Smooth muscle cell of the brain vasculature (primary cell): ENCODE results near the gene NIP7.
"Not testable (repeated sequence)": the region's sequence is repeated elsewhere in the genome, so short reads cannot be mapped to it uniquely, and the experiment has no call there.

Experiments used
- DNase-seq: peaks from one replicate; pipeline ENCODE4 v3.0.0-alpha.2; 2012; ENCODE audit warnings: low read depth, low spot score

Gene NIP7

DNA sequence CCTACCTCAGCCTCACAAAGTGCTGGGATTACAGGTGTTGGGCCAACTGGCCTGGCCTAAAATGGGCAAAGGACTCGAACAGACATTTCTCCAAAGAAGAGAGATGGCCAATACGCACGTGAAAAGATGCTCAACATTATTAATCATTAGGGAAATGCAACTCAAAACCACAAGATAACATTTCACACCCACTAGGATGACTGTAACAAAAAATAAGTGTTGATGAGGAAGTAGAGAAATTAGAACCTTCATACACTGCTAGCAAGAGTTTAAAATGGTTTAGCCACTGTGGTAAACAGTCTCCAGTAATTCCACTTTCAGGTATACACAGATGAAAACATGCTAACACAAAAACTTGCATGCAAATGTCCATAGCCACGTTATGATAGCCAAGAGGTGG is 6.4 kb downstream of the NIP7 start:
- no peak for DNase-seq

DNA sequence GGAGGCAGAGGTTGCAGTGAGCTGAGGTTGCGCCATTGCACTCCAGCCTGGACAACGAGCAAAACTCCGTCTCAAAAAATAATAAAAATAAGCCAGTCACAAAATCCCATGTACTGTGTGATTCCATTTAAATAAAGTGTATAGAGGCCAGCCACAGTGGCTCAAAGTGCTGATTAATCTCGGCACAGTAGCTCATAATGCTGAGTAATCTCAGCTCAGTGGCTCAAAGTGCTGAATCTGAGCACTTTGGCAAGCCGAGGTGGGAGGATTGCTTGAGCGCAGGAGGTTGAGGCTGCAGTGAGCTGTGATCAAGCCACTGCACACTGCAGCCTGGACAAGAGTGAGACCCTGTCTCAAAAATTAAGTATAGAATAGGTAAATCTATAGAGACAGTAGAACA is 7.1 kb downstream of the NIP7 start:
- no peak for DNase-seq

DNA sequence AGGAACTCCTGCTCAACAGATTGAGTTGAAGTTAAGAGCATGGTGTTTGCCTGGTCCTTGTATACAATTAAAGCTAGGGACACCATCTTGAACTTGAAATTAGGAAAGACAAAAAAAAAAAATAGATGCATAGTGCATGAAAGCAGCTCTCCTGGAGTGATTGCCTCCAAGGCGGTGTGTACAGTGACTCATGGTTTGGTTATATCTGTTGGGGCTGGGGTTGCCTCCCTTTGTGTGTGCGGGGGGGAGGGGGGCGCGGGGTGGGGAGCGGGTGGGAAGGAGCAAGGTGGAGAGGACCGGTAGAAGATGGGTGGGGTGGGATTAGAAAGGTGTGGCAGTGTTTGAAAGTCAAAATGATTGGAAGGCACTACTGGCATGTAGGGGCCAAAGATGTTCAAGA is 8.7 kb downstream of the NIP7 start:
- no peak for DNase-seq

DNA sequence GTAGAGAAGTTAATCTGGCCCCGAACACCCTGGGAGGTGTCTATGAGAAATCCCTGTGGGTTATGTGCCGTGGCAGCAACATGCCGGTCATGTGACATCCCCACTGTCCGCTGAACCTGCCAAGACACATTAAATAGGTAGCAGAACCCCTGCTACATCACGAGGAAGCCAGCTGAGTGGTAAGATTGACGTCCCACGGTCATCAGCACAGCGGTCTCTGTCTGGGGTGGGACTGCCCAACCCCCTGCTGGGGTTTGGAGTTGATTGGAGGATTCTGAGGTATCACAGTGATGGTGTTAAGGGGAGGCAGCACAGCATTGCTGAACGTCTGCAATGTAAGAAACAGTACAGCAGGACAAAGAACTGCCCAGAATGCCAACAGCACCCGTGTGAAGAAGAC is 10.0 kb downstream of the NIP7 start:
- DNase-seq: no peak

DNA sequence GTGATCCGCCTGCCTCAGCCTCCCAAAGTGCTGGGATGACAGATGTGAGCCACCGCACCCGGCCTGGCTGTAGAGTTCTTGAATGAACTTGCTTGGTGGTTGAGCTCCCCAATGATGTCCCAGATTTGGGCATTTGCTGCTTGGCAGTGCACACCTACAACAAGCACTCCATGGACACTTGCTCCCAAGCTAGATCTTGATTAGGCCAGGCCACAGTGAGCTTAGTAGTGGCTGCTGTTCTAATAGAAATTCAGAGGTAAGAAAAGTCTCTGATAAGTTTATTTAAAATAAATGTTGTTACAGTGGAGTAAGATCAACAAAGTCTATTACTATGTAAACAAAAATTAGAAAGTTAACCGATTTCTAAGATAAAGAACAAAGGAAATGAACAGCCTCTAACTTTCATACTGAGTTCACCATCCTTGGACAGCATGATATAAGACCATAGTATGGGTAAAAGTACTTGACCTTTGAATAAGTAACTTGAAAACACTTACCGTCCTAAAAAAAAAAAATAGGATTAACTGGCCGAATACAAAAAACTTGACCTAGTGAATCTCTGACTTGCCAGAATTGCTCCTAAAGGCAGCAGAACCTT is 11.1 kb downstream of the NIP7 start:
- DNase-seq: no peak

DNA sequence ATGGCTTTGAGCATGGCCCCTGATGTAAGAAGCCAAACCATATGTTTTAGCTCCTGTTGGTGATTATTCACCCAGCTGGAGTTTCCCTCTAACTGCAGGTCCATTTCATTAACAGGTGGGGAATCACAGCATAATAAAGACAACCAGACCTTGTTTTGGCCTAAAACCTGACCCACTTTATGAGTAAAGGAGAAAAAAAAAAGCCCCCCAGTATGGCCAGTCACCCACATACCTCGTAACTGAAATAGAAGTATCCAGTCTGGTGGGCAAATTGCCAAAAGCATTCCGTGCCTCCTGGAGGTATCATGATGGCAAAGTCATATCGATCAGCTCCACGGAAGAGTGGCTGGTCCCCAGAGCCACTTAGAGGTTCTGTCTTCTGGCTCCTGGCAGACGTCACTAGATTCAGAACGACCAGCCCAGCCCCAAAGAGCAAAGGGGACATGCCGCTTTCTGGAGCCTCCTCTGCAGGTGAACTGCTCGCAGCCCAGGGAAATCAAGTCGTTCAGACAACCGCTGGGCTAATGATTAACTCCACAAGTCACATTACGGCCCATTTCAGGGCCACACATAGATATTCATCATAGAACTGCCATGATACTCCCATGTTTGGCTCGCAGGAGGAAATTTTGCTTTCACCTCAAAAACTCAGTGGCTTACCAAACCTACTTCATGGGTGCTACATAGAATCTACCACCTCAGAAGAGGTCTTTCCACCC is 11.9 kb downstream of the NIP7 start, which contains the start of gene TMED6:
Gene TMED6 (minus strand): TSS at position 478 of the 719 bp plus-strand sequence. CDS start 33 bp downstream, at position 445.
- no peak for DNase-seq

GRCh38 chr16:69360070-69360469 is 20.5 kb downstream of the NIP7 start:
- not testable (repeated sequence) for DNase-seq

GRCh38 chr16:69363281-69363717 is 23.7 kb downstream of the NIP7 start:
- DNase-seq: no peak

GRCh38 chr16:69364088-69364487 is 24.5 kb downstream of the NIP7 start:
- no peak for DNase-seq

DNA sequence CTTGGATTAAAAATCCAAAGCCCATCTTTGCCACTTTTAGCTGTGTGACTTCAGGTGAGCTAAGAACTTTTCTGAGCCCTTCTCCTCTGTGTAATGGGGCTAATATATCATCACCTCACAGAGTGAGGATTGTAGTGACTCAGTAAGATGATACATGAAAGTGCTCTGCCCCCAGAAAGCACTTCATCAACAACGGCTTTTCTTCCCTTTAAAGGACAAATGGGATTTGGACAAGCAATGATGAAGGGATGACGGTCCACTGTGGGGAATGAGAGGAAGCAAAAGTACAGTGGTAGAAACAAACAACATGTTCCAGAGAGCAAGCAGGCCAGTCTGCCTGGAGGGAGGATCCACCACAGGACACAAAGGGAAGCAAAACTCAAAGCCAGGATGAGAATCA is 26.3 kb downstream of the NIP7 start:
- DNase-seq: no peak

- no peak for DNase-seq
Measured at GRCh38 chr16:69366431-69366830, 26.9 kb downstream of the NIP7 start.

DNA sequence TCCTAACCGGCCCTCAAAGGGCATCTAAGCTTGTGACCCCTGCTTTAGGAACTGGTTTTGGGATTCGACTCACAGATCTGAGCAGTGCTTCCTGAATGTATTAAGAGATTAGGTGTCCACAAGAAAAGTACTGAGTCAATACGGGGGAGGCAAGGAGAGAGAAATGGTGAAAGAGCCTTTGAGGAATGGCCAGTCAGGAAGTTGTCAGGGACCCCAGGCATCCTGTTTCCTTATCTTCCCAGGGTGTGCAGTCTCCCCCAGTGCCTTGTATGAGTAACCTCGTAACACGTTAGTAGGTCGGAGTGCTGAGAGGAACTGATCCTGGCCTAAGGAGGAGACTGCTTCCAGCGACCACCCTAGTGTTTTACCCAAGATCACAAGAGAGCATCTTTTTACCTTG is 28.4 kb downstream of the NIP7 start:
- DNase-seq: no peak

GRCh38 chr16:69368866-69369265 is 29.3 kb downstream of the NIP7 start:
- no peak for DNase-seq

GRCh38 chr16:69371564-69371963 is 32.0 kb downstream of the NIP7 start:
- DNase-seq: no peak

GRCh38 chr16:69373019-69373418 is 33.4 kb downstream of the NIP7 start:
- DNase-seq: no peak

DNA sequence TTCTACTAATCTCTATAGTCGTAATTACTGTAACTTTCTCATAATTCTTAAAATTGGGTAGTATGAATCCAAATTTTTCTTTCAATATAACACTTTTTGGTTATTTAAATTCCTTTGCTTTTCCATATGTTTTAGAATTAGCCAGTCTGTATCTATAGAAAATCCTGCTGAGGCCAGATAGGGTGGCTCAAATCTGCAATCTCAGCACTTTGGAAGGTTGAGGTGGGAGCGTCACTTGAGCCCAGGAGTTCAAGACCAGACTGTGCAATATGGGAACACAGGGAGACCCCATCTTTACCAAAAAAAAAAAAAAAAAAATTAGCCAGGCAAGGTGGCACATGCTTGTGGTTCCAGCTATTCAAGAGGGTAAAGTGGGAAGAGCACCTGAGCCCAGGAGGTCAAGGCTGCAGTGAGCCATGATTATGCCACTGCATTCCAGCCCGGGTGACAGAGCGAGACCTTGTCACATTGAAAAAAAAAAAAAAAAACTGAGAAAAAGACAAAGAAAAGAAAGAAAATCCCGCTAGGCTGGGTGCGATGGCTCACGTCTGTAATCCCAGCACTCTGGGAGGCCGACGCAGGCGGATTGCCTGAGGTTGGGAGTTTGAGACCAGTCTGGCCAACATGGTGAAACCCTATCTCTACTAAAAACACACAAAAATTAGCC is 37.0 kb downstream of the NIP7 start:
- DNase-seq: no peak

GRCh38 chr16:69378036-69378435 is 38.5 kb downstream of the NIP7 start:
- DNase-seq: no peak

GRCh38 chr16:69378760-69379159 is 39.2 kb downstream of the NIP7 start:
- DNase-seq: no peak

GRCh38 chr16:69381231-69381630 is 41.7 kb downstream of the NIP7 start:
- DNase-seq: no peak

DNA sequence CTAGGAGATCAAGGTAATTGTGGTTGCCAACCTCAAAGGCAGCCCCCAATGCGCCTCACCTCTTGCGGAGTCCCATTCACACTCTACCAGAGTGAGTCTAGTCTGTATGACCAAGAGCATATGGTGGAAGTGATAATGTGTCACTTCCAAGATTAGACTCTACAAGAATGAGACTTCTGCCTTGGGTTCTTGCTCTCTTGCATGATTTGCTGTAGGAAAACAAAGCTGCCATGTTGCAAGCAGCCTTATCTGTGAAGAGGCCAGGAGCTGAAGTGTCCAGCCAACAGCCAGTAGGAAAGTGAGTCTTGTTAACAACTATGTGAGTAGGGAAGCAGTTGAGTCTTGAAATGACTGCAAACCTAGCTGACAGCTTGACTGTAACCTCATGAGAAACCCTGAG is 42.8 kb downstream of the NIP7 start:
- DNase-seq: no peak

- DNase-seq: no peak
Measured at GRCh38 chr16:69384974-69385373, 45.4 kb downstream of the NIP7 start.

DNA sequence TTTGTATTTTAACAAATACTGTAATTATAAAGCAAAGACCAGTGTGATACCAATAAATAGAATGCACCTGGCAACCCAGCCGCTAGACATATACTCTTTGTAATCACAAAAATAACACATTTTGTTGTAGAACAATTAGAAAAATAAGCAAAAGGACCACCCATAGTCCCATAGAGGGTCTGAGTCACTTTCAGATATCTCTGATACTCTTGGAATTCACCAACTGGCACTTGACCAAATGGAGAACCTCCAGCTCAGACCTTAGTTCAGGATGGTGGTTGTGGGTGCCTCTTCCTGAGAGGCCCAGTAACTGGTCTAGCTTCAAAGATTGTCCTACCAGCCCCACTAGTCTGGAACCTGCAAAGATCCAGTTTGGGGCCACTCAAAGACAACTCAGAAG is 47.0 kb downstream of the NIP7 start:
- DNase-seq: no peak
